Keratinocyte (primary cell): ENCODE data around the gene LDLRAD4. TPM values are rescaled to one million over a fixed set of nuclear protein-coding genes. Genes with fewer than 3 reads are reported as not detected.
"Not testable (repeated sequence)": the region's sequence is repeated elsewhere in the genome, so short reads cannot be mapped to it uniquely, and the experiment has no call there.

Source experiments
- DNase-seq: peaks from one replicate; pipeline ENCODE4 v3.0.0-alpha.2; 2011; ENCODE audit warnings: low read depth, missing footprints, low spot score
- FAIRE-seq: peaks from 2 replicates; lab custom pipeline; 2011; peaks lifted over from hg19 to GRCh38; lab: Jason Lieb, UNC
- H2AFZ ChIP-seq: 2 replicates; pipeline ENCODE4 v1.6.0; 2012; ENCODE audit warnings: low read length, control low read depth, inconsistent platforms; ENCODE audit not compliant: control insufficient read depth
- H3K27ac ChIP-seq: 2 replicates; pipeline ENCODE4 v1.5.1; 2011; ENCODE audit warnings: low read length; ENCODE audit not compliant: control insufficient read depth, insufficient read depth
- H3K27me3 ChIP-seq: 3 replicates; pipeline ENCODE4 v1.6.0; 2011; ENCODE audit warnings: low read length; ENCODE audit not compliant: control insufficient read depth, insufficient read depth; ENCODE audit errors: extremely low read depth
- H3K36me3 ChIP-seq, 2 experiments: 2 replicates in 1 of 2; 3 replicates in 1 of 2; pipeline ENCODE4 v1.5.1; 2011; ENCODE audit warnings: low read length in 2 of 2, mild to moderate bottlenecking in 1 of 2; ENCODE audit not compliant: control insufficient read depth in 2 of 2, insufficient read depth in 2 of 2; ENCODE audit errors: extremely low read depth in 1 of 2
- H3K4me1 ChIP-seq: 3 replicates; pipeline ENCODE4 v1.5.1; 2011; ENCODE audit warnings: low read length; ENCODE audit not compliant: control insufficient read depth, insufficient read depth; ENCODE audit errors: extremely low read depth
- H3K4me2 ChIP-seq: 3 replicates; pipeline ENCODE4 v1.6.0; 2011; ENCODE audit warnings: low read depth, low read length; ENCODE audit not compliant: control insufficient read depth, insufficient read depth; ENCODE audit errors: extremely low read depth
- H3K4me3 ChIP-seq, 3 experiments: fragments of 200-600 bp in 1 of 3; sonication (generic) in 1 of 3; 2 replicates in 2 of 3; 3 replicates in 1 of 3; pipeline ENCODE4 v1.5.1; 2011 to 2016; ENCODE audit warnings: low read length in 3 of 3, mild to moderate bottlenecking in 3 of 3, control low read depth in 2 of 3, inconsistent platforms in 1 of 3, low read depth in 1 of 3, mixed read lengths in 1 of 3, mixed run types in 1 of 3, moderate library complexity in 1 of 3; ENCODE audit not compliant: control insufficient read depth in 2 of 3, insufficient read depth in 2 of 3; ENCODE audit errors: extremely low read depth in 1 of 3
- H3K79me2 ChIP-seq: 2 replicates; pipeline ENCODE4 v1.6.0; 2012; ENCODE audit warnings: low read length; ENCODE audit not compliant: control insufficient read depth, insufficient read depth
- H3K9ac ChIP-seq: 3 replicates; pipeline ENCODE4 v1.6.0; 2011; ENCODE audit warnings: low read length; ENCODE audit not compliant: control insufficient read depth, insufficient read depth; ENCODE audit errors: extremely low read depth
- H3K9me1 ChIP-seq: 3 replicates; pipeline ENCODE4 v1.6.0; 2011; ENCODE audit warnings: low read length; ENCODE audit not compliant: control insufficient read depth, insufficient read depth; ENCODE audit errors: extremely low read depth
- H3K9me3 ChIP-seq: 2 replicates; pipeline ENCODE4 v1.5.1; 2012; ENCODE audit warnings: low read depth, low read length; ENCODE audit not compliant: control insufficient read depth
- H4K20me1 ChIP-seq: 3 replicates; pipeline ENCODE4 v1.6.0; 2011; ENCODE audit warnings: low read length; ENCODE audit not compliant: control insufficient read depth, insufficient read depth; ENCODE audit errors: extremely low read depth
- EZH2 ChIP-seq: IDR thresholded peaks from one replicate; pipeline ENCODE4 v1.6.1; 2012; ENCODE audit warnings: inconsistent platforms, mild to moderate bottlenecking, low read length, moderate library complexity
- dilution Hi-C: fragments of 300-500 bp; cut with MboI; formaldehyde crosslinking; loops from one replicate; pipeline ENCODE4 v1.7.0; 2020; ENCODE audit warnings: low sequenced_read_pairs; ENCODE audit not compliant: extremely low pct_ligation_motif_present
- polyA plus RNA-seq, 5 experiments: library from polyadenylated mRNA; depleted of rRNA in 3 of 5; stranded (reverse) in 3 of 5; stranded (forward) in 1 of 5; unstranded in 1 of 5; fragments of >200 nt; gene quantifications; 1 replicate in 1 of 5; 2 replicates in 3 of 5; 3 replicates in 1 of 5; pipeline versions ENCODE4 v1.2.1 to v1.2.3, GENCODE V29; 2011 to 2012; ENCODE audit warnings: missing spikeins in 2 of 5, low read depth in 1 of 5, low replicate concordance in 1 of 5
- TF ChIP-seq, protein P1 (sequence below), 3 experiments: IDR thresholded peaks in 1 of 3; conservative IDR thresholded peaks in 1 of 3; optimal IDR thresholded peaks in 1 of 3; 2 replicates in 2 of 3; 3 replicates in 1 of 3; pipeline versions ENCODE3 to v1.5.1; 2011; ENCODE audit warnings: low read length in 3 of 3, mild to moderate bottlenecking in 3 of 3, moderate library complexity in 2 of 3, control low read depth in 1 of 3, inconsistent platforms in 1 of 3; ENCODE audit not compliant: insufficient read depth in 2 of 3; ENCODE audit errors: extremely low read depth in 1 of 3

The LDLRAD4 gene
- polyA plus RNA-seq, 1 donor (not counting 4 experiments of a cell fraction or from before 2014, with no cell fraction given): not detected

DNA sequence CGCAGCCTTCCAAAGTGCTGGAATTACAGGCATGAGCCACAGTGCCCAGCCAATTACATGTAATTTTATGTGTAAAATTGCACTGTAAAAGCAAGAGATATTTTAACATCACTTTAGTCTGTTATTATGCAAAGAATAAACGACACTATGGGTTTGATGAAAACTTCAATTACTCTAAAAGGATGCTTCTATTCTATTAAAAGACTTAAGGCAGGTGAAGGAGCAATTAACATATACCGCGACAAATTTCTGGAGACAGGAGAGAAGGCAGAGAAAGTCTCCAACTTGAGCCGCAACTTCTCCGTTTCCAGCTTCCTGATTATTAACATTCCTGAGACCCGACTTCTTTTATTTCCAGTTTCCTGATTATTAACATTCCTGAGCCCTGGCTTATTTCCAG lies 454.1 kb downstream of the LDLRAD4 start:
- no peak for FAIRE-seq
- DNase-seq: no peak
- dilution Hi-C loops: no loop called here
- H3K27ac ChIP-seq: no peak overlapping the region
- H3K4me3 ChIP-seq: no peak overlapping the region
- H3K4me2 ChIP-seq: no peak overlapping the region
- peaks cover 3 to 7% of the 10 kb centered on the region in 2 experiments for H3K36me3 ChIP-seq
- no peaks in the 10 kb centered on the region for H3K27me3 ChIP-seq
- no peak overlapping the region for H2AFZ ChIP-seq
- H3K9me1 ChIP-seq: no peaks in the 10 kb centered on the region
- H4K20me1 ChIP-seq: no peaks in the 10 kb centered on the region
- no peaks in the 10 kb centered on the region for H3K9me3 ChIP-seq
- H3K79me2 ChIP-seq: peaks cover 11% of the 10 kb centered on the region
- TF ChIP-seq, protein P1, sequence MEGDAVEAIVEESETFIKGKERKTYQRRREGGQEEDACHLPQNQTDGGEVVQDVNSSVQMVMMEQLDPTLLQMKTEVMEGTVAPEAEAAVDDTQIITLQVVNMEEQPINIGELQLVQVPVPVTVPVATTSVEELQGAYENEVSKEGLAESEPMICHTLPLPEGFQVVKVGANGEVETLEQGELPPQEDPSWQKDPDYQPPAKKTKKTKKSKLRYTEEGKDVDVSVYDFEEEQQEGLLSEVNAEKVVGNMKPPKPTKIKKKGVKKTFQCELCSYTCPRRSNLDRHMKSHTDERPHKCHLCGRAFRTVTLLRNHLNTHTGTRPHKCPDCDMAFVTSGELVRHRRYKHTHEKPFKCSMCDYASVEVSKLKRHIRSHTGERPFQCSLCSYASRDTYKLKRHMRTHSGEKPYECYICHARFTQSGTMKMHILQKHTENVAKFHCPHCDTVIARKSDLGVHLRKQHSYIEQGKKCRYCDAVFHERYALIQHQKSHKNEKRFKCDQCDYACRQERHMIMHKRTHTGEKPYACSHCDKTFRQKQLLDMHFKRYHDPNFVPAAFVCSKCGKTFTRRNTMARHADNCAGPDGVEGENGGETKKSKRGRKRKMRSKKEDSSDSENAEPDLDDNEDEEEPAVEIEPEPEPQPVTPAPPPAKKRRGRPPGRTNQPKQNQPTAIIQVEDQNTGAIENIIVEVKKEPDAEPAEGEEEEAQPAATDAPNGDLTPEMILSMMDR (optimal IDR thresholded peaks at IDR 0.05 in 1 of 3, IDR thresholded peaks at IDR 0.05 in 1 of 3, conservative IDR thresholded peaks at IDR 0.05 in 1 of 3; ENCODE audit: extremely low read depth in 1 of 3, insufficient read depth in 2 of 3, low read length in 3 of 3): no peak
- no peak for TF ChIP-seq EZH2
- no peak overlapping the region for H3K9ac ChIP-seq
- no peaks in the 10 kb centered on the region for H3K4me1 ChIP-seq

GRCh38 chr18:13676471-13676870 lies 457.9 kb downstream of the LDLRAD4 start:
- Histone ChIP-seq H3K4me2 (no peak overlapping the region), H3K4me3 (no peak overlapping the region), H3K4me1 (no peaks in the 10 kb centered on the region), H3K9me3 (no peaks in the 10 kb centered on the region), H4K20me1 (no peaks in the 10 kb centered on the region), H3K27ac (no peak overlapping the region), H3K9ac (no peak overlapping the region), H3K27me3 (no peaks in the 10 kb centered on the region), H3K9me1 (no peaks in the 10 kb centered on the region), H3K79me2 (peaks cover 27% of the 10 kb centered on the region), H2AFZ (no peak overlapping the region), H3K36me3 (peaks cover 3 to 7% of the 10 kb centered on the region in 2 experiments)
- dilution Hi-C loops: no loop called here
- TF ChIP-seq EZH2: no peak
- TF ChIP-seq, protein P1 (optimal IDR thresholded peaks at IDR 0.05 in 1 of 3, IDR thresholded peaks at IDR 0.05 in 1 of 3, conservative IDR thresholded peaks at IDR 0.05 in 1 of 3; ENCODE audit: extremely low read depth in 1 of 3, insufficient read depth in 2 of 3, low read length in 3 of 3): no peak
- no peak for DNase-seq
- FAIRE-seq: no peak

GRCh38 chr18:13677350-13677749 lies 458.8 kb downstream of the LDLRAD4 start:
- peaks cover 32% of the 10 kb centered on the region for H3K79me2 ChIP-seq
- not testable (repeated sequence) for H3K9me1 ChIP-seq, FAIRE-seq

More at GRCh38 chr18:13677350-13677749, 458.8 kb downstream of the LDLRAD4 start:
- H2AFZ ChIP-seq, H3K27ac ChIP-seq, H4K20me1 ChIP-seq, H3K27me3 ChIP-seq, dilution Hi-C loops, H3K4me1 ChIP-seq, H3K4me3 ChIP-seq, H3K4me2 ChIP-seq, H3K9me3 ChIP-seq, H3K9ac ChIP-seq, DNase-seq: not testable (repeated sequence)
- peaks cover 3 to 12% of the 10 kb centered on the region in 2 experiments for H3K36me3 ChIP-seq
